Activated naive CD8-positive, alpha-beta T cell treated with anti-CD3 and anti-CD28 coated beads for 36 hours (primary cell): Measurements from ENCODE around the gene ENOX1. TPM values are rescaled to one million over a fixed set of nuclear protein-coding genes. Genes with fewer than 3 reads are reported as not detected.

ENCODE experiments used
- DNase-seq: peaks from one replicate; pipeline ENCODE4 v3.0.0; 2021
- H3K27ac Mint-ChIP-seq: one replicate; pipeline ENCODE4 v1.8.0; 2022; ENCODE audit warnings: mild to moderate bottlenecking, moderate library complexity, mixed read lengths
- H3K27me3 Mint-ChIP-seq: one replicate; pipeline ENCODE4 v1.8.0; 2022; ENCODE audit warnings: mild to moderate bottlenecking, mixed read lengths
- H3K36me3 Mint-ChIP-seq: one replicate; pipeline ENCODE4 v1.8.0; 2021; ENCODE audit warnings: mild to moderate bottlenecking, mixed read lengths
- H3K4me1 Mint-ChIP-seq: one replicate; pipeline ENCODE4 v1.8.0; 2021; ENCODE audit warnings: mixed read lengths
- H3K4me3 Mint-ChIP-seq: one replicate; pipeline ENCODE4 v1.8.0; 2022; ENCODE audit warnings: mild to moderate bottlenecking, moderate library complexity, mixed read lengths
- H3K9me3 Mint-ChIP-seq: one replicate; pipeline ENCODE4 v1.8.0; 2022; ENCODE audit warnings: mixed read lengths
- total RNA-seq, 2 experiments: library from RNA; stranded (reverse); gene quantifications; one replicate each; pipeline ENCODE4 v1.2.3, GENCODE V29; 2021

ENOX1 gene
- total RNA-seq, 2 experiments from 2014 or later = not detected

DNA sequence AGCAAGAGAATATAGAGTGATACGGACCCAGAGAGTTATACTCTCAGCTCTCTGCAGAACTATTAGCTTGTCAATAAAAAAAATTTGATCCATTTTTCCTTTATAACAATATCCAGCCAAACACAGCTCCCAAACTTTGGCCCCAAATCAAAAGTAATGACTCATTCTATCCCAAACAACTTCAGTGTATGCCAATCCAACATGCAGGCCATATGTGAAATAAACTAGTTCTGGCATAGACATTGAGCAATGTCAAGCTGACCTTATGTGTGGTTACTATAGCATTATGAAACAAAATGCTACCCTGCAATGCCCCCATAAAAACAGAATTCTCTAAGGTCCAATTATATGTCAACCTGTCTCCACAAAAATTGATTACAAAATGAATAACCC lies 553.9 kb downstream of the ENOX1 start:
- Mint-ChIP-seq H3K4me3 (no peak overlapping the region), H3K4me1 (no peaks in the 10 kb centered on the region), H3K27ac (no peak overlapping the region), H3K27me3 (no peaks in the 10 kb centered on the region), H3K9me3 (no peaks in the 10 kb centered on the region), H3K36me3 (no peaks in the 10 kb centered on the region)
- DNase-seq = no peak

DNA sequence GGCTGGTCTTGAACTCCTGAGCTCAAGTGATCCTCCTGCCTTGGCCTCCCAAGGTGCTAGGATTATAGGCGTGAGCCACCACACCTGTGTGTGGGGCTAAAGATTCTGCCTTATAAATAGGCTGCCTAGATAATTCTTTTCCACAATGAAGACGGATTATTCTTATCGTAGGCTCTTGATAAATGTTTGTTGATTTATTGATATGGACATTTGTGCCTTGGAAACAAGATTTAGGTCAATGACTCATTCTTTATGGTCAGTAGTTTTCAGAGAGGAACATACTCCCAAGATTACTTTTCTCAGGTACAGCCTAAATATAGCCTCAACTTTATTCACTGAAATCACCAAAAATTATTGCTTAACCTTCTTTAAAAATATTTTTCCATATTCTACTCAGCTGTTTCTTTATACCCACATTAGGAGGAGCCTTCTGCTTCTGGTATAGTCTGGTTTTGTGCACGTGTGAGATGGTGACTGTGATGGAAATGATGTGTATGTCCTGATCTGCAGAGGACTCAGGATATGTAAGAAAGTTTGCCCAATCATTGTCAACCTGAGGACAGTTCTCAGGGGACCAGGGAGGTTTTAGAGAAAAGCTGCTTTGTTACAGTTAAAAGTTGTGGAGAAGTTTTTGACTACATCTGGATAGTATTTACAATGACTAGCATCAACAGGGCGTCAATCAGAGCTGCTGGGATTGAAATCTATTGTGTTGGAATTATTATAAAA lies 554.5 kb downstream of the ENOX1 start:
- no peaks in the 10 kb centered on the region for H3K4me1 Mint-ChIP-seq
- H3K36me3 Mint-ChIP-seq = no peaks in the 10 kb centered on the region
- no peaks in the 10 kb centered on the region for H3K27me3 Mint-ChIP-seq
- no peak overlapping the region for H3K27ac Mint-ChIP-seq
- H3K9me3 Mint-ChIP-seq = no peaks in the 10 kb centered on the region
- DNase-seq = no peak
- no peak overlapping the region for H3K4me3 Mint-ChIP-seq

DNA sequence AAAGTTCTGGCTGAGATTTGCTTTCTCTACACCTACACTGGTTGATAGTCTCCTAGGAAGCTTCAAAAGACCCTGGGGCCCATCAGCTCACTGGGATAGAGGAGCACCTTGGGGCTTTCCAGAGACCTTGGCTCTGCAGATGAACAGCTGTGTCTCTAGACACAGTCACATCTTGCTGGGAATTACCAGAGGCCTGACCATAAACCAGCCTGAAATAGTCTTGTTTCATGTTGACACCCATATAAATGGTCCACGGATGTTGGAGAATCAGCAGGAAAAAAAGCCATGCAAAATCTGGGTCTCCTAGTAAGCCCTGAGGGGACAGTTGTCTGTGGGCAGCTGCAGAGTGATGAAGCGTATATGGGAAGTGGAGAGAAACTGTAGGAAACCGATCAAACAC lies 555.8 kb downstream of the ENOX1 start:
- Mint-ChIP-seq H3K27ac (no peak overlapping the region), H3K36me3 (no peaks in the 10 kb centered on the region), H3K9me3 (no peaks in the 10 kb centered on the region), H3K4me1 (no peaks in the 10 kb centered on the region), H3K4me3 (no peak overlapping the region), H3K27me3 (no peaks in the 10 kb centered on the region)
- DNase-seq = no peak

DNA sequence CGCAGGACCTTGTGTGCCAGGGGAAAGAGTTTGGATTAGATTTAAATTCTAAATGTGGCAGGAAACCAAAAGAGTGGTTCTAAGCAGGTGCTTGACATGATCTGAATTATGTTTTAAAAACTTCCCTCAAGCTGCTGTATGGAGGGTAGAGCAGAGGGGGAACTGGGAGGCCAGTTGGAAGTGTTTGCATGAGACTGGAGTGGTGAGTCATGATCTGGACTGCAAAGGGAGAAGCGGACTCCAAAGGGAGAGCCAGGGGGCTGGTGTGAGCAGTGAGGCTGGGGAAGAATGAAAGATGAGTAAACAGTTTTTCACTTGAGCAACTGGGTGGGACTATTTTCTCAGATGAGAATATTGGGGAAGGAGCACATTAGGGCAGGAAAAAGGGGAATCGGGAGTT lies 557.3 kb downstream of the ENOX1 start:
- H3K27ac Mint-ChIP-seq = no peak overlapping the region
- H3K9me3 Mint-ChIP-seq = no peaks in the 10 kb centered on the region
- H3K4me3 Mint-ChIP-seq = no peak overlapping the region
- peaks cover 6% of the 10 kb centered on the region for H3K27me3 Mint-ChIP-seq
- no peaks in the 10 kb centered on the region for H3K4me1 Mint-ChIP-seq
- no peaks in the 10 kb centered on the region for H3K36me3 Mint-ChIP-seq
- DNase-seq = no peak

DNA sequence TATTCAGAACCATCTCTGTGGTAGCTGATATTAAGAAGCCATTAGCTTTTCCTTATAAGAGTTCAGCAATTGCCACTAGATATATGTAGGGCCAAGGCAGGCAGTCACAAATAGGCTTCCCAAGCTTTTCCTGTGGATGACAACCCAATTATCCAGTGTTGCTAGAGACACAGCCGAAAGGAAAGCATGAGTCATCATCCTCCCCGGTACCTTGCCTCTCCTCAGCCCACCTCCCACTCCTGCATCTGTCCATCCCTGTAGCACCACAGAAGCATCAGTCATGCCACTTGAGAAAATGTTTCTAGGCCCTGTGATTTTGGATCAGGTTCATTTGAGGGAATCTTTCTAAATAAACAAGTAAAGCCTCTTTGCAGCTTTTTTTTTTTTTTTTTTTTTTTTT lies 559.1 kb downstream of the ENOX1 start:
- Mint-ChIP-seq H3K9me3 (no peaks in the 10 kb centered on the region), H3K27me3 (peaks cover 7% of the 10 kb centered on the region), H3K27ac (no peak overlapping the region)

DNA sequence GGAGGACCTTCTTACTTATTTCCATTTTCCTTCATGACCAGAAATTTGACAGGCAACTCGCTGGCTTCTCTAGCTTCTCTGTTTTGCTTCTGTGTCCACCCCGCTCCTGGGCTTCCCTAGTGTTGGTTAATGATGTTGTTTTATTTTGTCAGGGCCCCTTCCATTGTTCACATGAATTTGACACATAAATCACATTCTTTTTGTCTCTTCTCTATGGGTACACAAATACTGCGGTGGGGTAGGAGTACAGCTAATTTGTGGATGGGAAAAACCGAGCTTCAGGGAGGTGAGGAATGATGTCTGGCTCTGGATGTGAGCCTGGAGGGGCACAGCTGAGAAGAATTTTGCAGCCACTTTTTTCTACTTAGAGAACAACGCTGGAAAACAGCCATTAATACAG lies 563.6 kb downstream of the ENOX1 start:
- no peak for DNase-seq
- H3K27ac Mint-ChIP-seq = no peak overlapping the region
- no peaks in the 10 kb centered on the region for H3K4me1 Mint-ChIP-seq
- no peak overlapping the region for H3K4me3 Mint-ChIP-seq
- peaks cover 7% of the 10 kb centered on the region for H3K27me3 Mint-ChIP-seq
- H3K9me3 Mint-ChIP-seq = no peaks in the 10 kb centered on the region
- no peaks in the 10 kb centered on the region for H3K36me3 Mint-ChIP-seq

More for the DNA sequence above, 559.1 kb downstream of the ENOX1 start:
- H3K4me1 Mint-ChIP-seq = no peaks in the 10 kb centered on the region
- H3K4me3 Mint-ChIP-seq = no peak overlapping the region
- DNase-seq = no peak
- no peaks in the 10 kb centered on the region for H3K36me3 Mint-ChIP-seq

DNA sequence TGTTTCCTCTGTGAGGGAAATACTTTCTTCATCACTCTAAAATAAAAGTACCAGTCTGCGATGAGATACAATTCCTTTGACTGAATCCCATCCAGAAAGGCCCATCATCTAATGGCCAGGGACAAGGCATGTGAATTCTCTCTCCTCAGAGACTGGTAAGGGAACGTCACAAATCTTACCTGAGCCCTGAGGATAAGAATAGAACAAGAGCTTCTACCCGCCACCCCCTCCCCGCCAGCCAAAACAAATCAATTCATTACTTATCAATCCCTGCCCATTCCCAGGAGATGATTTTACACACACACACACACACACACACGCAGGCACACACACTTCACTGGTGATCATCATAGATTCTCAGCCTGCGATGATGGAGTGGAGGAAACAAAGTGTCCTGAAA lies 564.7 kb downstream of the ENOX1 start:
- DNase-seq = no peak
- Mint-ChIP-seq H3K4me3 (no peak overlapping the region), H3K27me3 (peaks cover 7% of the 10 kb centered on the region)

DNA sequence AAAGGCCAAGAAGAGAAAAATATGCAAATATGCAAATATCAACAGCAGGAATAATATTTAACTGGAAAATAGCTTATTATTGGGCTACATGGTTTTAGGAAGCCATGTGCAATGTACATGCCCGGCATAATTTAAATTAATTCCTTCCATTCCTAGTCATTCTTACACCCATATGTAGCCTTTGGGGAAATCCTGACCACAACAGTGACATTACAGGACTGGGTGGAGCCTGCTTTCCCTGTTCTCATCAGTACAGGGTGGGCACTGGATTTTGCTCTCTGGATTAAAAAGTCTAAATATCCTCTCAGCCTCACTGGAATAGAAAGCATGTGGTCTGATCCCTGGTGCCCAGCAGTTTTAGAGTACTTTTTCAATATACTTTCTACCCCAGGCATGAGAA lies 565.2 kb downstream of the ENOX1 start:
- no peak for DNase-seq
- H3K4me1 Mint-ChIP-seq = no peaks in the 10 kb centered on the region
- H3K27me3 Mint-ChIP-seq = peaks cover 7% of the 10 kb centered on the region
- H3K27ac Mint-ChIP-seq = no peak overlapping the region
- H3K4me3 Mint-ChIP-seq = no peak overlapping the region
- no peaks in the 10 kb centered on the region for H3K36me3 Mint-ChIP-seq
- H3K9me3 Mint-ChIP-seq = no peaks in the 10 kb centered on the region

More for the DNA sequence above, 564.7 kb downstream of the ENOX1 start:
- no peaks in the 10 kb centered on the region for H3K36me3 Mint-ChIP-seq
- H3K27ac Mint-ChIP-seq = no peak overlapping the region
- H3K4me1 Mint-ChIP-seq = no peaks in the 10 kb centered on the region
- H3K9me3 Mint-ChIP-seq = no peaks in the 10 kb centered on the region

DNA sequence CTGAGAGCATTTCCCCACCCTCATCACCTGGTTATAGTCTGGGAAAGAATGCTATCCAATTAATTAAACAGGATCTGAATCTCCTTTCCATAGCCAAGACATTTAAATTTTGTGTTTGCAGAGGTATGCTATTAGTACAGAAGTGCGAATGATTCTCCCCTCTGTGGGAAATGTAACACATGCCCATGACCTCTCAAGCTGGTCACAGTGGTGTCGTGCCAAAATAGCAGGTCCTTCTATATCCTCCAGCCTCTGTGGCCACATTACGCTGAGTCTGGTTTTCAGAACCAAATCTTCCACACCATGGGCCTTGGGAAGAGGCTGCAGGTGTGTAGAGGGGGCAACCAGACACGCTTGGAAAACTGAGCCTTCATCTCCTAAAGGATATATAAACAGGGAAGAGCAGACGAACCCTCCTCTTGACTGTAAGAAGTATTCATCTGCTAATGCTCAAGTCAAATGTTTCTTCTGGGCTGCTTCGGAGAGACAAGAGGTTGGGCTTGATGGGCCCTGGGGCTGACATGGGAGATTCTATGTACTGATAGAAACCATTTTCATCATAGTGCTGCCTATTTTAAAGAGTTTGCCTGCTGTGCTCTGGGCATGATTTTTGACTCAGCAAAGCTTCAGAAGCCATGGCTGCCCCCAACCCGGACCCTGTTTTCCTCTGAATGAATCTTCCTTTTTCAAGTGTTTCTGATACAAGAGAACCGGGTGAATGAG lies 565.7 kb downstream of the ENOX1 start:
- Mint-ChIP-seq H3K27ac (no peak overlapping the region), H3K27me3 (peaks cover 7% of the 10 kb centered on the region), H3K36me3 (no peaks in the 10 kb centered on the region), H3K4me3 (no peak overlapping the region), H3K4me1 (no peaks in the 10 kb centered on the region), H3K9me3 (no peaks in the 10 kb centered on the region)
- DNase-seq = no peak

DNA sequence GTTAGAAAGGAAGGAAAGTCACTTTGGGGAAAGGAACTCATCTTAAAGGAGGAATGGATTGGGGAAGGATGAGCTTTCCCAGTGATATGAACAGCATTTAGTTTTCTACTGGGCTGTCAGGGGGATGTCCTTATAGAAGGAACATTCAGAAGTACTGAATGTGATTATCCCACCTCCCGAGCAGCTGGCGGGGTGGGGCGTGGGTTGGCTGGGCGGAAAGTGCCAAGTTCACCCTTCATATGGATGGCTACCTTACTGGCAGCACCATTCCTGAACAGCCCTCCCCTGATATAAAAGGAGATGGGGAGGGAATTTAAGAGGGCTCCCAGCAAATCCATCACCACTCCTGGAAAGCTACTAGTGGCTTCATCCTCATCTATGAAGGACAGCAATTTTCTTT lies 572.6 kb downstream of the ENOX1 start:
- Mint-ChIP-seq H3K27me3 (no peaks in the 10 kb centered on the region), H3K27ac (no peak overlapping the region), H3K36me3 (no peaks in the 10 kb centered on the region), H3K4me1 (no peaks in the 10 kb centered on the region), H3K4me3 (no peak overlapping the region), H3K9me3 (no peaks in the 10 kb centered on the region)
- no peak for DNase-seq

DNA sequence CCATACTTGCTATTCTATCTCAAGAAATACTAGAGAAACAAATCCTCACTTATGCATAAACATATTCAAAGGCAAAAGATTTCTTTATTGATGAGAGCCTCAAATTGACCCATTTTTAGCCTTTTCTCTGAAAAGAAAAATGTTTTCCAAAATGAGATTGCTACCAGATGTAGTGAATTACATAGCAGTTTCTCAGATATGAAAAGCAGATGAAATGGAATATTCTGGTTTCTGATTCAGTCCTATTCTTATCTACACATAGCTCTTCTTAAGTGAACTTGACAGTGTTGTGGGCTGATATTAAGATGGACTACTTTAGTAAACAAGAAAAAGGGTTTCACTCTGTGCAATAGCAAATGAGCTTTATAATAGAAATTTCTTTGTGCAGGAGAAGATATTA lies 579.9 kb downstream of the ENOX1 start:
- no peaks in the 10 kb centered on the region for H3K4me1 Mint-ChIP-seq
- DNase-seq = no peak

DNA sequence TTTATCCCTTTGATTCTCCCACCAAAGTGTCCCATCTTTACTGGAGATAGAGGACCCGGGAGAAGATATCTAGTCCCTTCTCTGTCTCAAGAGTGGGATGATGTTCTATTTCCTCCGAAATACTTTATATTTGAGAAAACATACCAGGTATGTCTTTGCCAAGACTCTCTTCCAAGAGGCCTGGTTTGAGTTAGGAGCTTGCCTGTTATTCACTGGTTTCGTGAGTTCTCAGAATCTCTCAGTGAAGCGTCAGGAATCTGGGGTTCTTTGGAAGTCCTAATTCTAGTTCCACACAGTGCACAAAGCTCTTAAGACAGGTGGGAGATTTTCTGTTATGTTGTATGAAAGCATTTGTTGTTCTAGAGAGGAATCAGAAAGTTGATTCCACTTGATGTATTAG lies 581.4 kb downstream of the ENOX1 start:
- no peaks in the 10 kb centered on the region for H3K4me1 Mint-ChIP-seq
- no peak overlapping the region for H3K27ac Mint-ChIP-seq
- H3K27me3 Mint-ChIP-seq = no peaks in the 10 kb centered on the region
- no peaks in the 10 kb centered on the region for H3K36me3 Mint-ChIP-seq
- H3K4me3 Mint-ChIP-seq = no peak overlapping the region
- no peak for DNase-seq
- H3K9me3 Mint-ChIP-seq = peaks cover 9% of the 10 kb centered on the region

More for the DNA sequence above, 579.9 kb downstream of the ENOX1 start:
- Mint-ChIP-seq H3K27me3 (no peaks in the 10 kb centered on the region), H3K27ac (no peak overlapping the region), H3K36me3 (no peaks in the 10 kb centered on the region), H3K4me3 (no peak overlapping the region), H3K9me3 (peaks cover 9% of the 10 kb centered on the region)

DNA sequence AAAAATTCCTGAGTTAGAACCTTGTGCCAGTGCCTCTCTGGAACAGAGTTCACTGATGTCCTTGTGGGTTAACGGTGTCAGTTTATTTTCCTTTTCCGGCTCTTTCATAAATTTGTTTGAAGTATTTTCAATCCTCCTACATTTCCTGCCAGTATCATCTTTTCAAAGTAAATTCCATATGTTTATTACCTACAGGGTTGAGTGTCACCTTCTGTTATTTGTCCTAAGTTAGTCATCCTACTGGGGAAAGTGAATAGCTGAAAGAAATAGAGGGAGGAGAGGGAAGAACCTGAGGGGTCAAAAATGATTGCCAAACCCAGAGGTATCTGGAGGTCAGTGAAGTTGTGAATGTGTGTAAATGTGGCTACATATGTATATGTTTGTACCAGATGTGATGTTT lies 582.2 kb downstream of the ENOX1 start:
- Mint-ChIP-seq H3K9me3 (peaks cover 9% of the 10 kb centered on the region), H3K27ac (no peak overlapping the region), H3K36me3 (no peaks in the 10 kb centered on the region), H3K27me3 (no peaks in the 10 kb centered on the region), H3K4me1 (no peaks in the 10 kb centered on the region), H3K4me3 (no peak overlapping the region)
- DNase-seq = no peak

DNA sequence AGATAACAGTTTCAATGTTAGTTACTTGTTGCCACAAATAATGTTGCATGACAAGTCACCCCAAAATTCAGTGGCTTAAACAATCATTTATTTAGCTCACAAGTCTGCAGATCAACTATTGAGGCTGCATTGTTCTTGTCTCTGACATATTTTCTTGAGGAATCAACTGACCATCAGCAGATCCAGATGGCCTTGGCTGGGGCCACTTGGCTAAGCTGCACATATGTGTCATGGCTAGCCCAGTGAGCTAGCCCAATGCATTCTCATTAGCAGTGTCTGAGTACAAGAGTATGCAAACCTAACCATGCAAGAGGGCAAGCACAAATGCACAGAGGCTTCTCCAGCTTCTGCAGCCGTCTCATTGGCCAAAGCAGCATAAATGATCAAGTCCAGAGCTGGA lies 583.0 kb downstream of the ENOX1 start:
- Mint-ChIP-seq H3K27me3 (no peaks in the 10 kb centered on the region), H3K9me3 (peaks cover 9% of the 10 kb centered on the region), H3K27ac (no peak overlapping the region), H3K4me1 (no peaks in the 10 kb centered on the region), H3K4me3 (no peak overlapping the region), H3K36me3 (no peaks in the 10 kb centered on the region)
- no peak for DNase-seq

DNA sequence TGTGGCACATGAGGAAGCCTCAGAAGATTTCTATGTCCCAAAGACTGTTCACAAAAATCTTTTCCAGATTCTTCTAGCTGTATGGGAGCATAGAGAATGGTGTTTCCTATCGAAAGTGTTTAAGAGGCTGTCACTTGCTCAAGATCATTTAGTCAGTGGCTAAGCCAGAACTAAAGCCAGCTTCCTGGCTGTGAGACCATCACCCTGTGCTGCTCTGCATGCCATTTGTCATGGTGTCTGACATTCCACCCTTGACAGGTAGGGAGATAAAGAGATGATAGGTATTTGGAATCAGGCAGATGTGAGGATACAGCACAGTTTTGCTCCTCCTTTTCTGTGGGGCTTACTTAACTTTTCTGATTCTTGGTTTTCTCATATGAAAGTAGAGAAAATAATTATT lies 586.0 kb downstream of the ENOX1 start:
- H3K36me3 Mint-ChIP-seq = no peaks in the 10 kb centered on the region
- peaks cover 9% of the 10 kb centered on the region for H3K9me3 Mint-ChIP-seq
- H3K27me3 Mint-ChIP-seq = peaks cover 11% of the 10 kb centered on the region
- H3K4me1 Mint-ChIP-seq = no peaks in the 10 kb centered on the region
- no peak for DNase-seq
- H3K4me3 Mint-ChIP-seq = no peak overlapping the region
- no peak overlapping the region for H3K27ac Mint-ChIP-seq

DNA sequence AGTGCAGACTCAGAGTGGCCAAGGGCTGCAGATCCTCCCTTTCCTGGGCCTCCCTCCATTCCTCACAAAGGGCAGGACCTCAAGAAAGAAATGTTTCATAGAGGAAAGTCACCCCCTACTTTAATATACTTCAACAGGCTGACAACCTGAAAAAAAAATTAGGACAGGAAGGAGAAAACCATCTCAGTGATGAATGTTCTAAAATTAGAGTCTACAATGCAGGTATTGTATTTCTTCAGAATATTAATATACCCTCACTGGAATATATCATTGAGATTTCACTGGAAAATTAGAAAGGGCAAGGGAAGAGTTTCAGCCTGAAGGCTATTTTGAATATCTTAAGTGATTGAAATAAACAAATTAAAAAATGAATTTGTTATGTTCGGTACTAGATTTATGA lies 586.5 kb downstream of the ENOX1 start:
- Mint-ChIP-seq H3K36me3 (no peaks in the 10 kb centered on the region), H3K9me3 (peaks cover 9% of the 10 kb centered on the region), H3K4me1 (no peaks in the 10 kb centered on the region), H3K27ac (no peak overlapping the region), H3K27me3 (peaks cover 11% of the 10 kb centered on the region), H3K4me3 (no peak overlapping the region)
- DNase-seq = no peak
